Lower leg skin (tissue), 3 donors: ENCODE results near the gene BCL2.

Source experiments
- CTCF ChIP-seq, 3 donors: fragments of 450-650 bp; IDR thresholded peaks; one replicate each; pipeline ENCODE4 v1.5.1; 2016; ENCODE audit warnings: antibody characterized with exemption in 3 of 3, mild to moderate bottlenecking in 3 of 3, moderate library complexity in 2 of 3
- POLR2A ChIP-seq, 2 donors: fragments of 450-650 bp; IDR thresholded peaks; one replicate each; pipeline ENCODE4 v1.6.1; 2016 to 2017; ENCODE audit warnings: antibody characterized with exemption in 2 of 2, mild to moderate bottlenecking in 1 of 2, moderate library complexity in 1 of 2

- TF ChIP-seq CTCF (IDR thresholded peaks at IDR 0.05) = no peak
- no peak for TF ChIP-seq POLR2A (IDR thresholded peaks at IDR 0.05)
Measured at GRCh38 chr18:63090334-63090733, 229.2 kb downstream of the BCL2 start.
